KMS-11 (cell line): ENCODE measurements around the gene LBH.
A peak's percentile ranks its signal among the peaks of the same experiment; 100 is the strongest.

Source experiments
- H2AFZ ChIP-seq: fragments of 200-600 bp; sonication (generic); 2 replicates; pipeline ENCODE4 v1.6.1; 2016; ENCODE audit warnings: antibody characterized with exemption, mixed run types, low read depth
- H3K27ac ChIP-seq: fragments of 200-600 bp; sonication (generic); 2 replicates; pipeline ENCODE4 v1.6.1; 2016; ENCODE audit warnings: mild to moderate bottlenecking, mixed run types
- H3K27me3 ChIP-seq: fragments of 200-600 bp; sonication (generic); 2 replicates; pipeline ENCODE4 v1.6.1; 2017; ENCODE audit warnings: mild to moderate bottlenecking, low read depth, mixed run types, moderate library complexity; ENCODE audit not compliant: insufficient read depth
- H3K36me3 ChIP-seq: fragments of 200-600 bp; sonication (generic); 2 replicates; pipeline ENCODE4 v1.6.1; 2017; ENCODE audit warnings: mild to moderate bottlenecking, mixed run types; ENCODE audit not compliant: insufficient read depth
- H3K4me1 ChIP-seq: fragments of 200-600 bp; sonication (generic); 2 replicates; pipeline ENCODE4 v1.6.1; 2016; ENCODE audit warnings: mild to moderate bottlenecking, low read depth, mixed run types; ENCODE audit not compliant: poor library complexity, severe bottlenecking
- H3K4me2 ChIP-seq: fragments of 200-600 bp; sonication (generic); 2 replicates; pipeline ENCODE4 v1.7.0; 2016; ENCODE audit warnings: mild to moderate bottlenecking, mixed run types
- H3K4me3 ChIP-seq: fragments of 200-600 bp; sonication (generic); IDR thresholded peaks from 2 replicates; pipeline ENCODE4 v1.6.1; 2017; ENCODE audit warnings: low read depth, low read length, mixed read lengths; ENCODE audit not compliant: insufficient read depth
- H3K79me2 ChIP-seq: fragments of 200-600 bp; sonication (generic); 2 replicates; pipeline ENCODE4 v1.6.1; 2016; ENCODE audit warnings: low read depth, mixed run types; ENCODE audit not compliant: insufficient read depth
- H3K9ac ChIP-seq: fragments of 200-600 bp; sonication (generic); 2 replicates; pipeline ENCODE4 v1.6.1; 2016; ENCODE audit warnings: mild to moderate bottlenecking, mixed run types
- H4K20me1 ChIP-seq: fragments of 200-600 bp; sonication (generic); 2 replicates; pipeline ENCODE4 v1.6.1; 2016; ENCODE audit warnings: mild to moderate bottlenecking, mixed run types; ENCODE audit not compliant: insufficient read depth
- TF ChIP-seq, protein P1 (sequence below): fragments of 200-600 bp; sonication (generic); conservative IDR thresholded peaks from 2 replicates; pipeline ENCODE4 v1.6.1; 2017; ENCODE audit warnings: low read depth, mild to moderate bottlenecking, antibody characterized with exemption, low read length, moderate library complexity, mixed read lengths

The LBH gene

DNA sequence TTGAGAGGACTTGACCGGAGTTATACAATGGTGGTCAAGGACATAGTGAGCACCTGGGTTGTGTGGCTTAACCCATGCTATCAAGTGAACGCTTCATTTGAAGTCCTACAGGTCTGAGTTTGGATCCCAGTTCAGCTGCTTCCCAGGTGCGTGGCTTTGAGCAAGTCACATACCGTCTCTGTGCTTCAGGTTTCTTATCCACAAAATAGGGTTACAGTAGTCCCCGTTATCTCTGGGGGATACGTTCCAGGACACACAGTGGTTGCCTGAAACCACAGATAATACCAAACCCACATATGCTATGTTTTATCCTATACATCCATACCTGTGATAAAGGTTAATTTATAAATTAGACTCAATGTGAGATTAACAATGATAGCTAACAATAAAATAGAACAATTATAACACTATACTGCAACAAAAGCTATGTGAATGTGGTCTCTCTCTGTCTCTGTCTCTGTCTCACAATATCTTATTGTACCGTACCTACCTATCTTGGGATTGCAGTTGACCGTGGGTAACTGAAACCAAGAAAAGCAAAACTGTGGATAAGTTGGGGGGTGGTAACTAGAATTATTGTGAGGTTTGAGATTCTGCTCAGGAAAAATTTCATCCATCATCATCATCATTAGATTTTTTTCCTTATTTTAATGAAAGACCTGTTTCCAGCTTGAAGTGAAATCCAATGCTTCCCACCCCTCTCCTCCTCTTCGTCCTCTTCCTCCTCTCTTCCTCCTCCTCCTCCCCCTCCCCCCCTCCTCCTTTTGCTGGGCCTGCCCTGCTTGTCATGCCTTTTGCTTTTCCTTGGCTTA lies 22.7 kb downstream of the LBH start:
- Histone ChIP-seq H2AFZ (peak overlapping the region; percentile 55; the same call in 1 of the 2 replicates), H3K36me3 (no peaks in the 10 kb centered on the region), H3K27me3 (no peaks in the 10 kb centered on the region), H4K20me1 (no peaks in the 10 kb centered on the region), H3K9ac (peak overlapping the region; percentile 85), H3K79me2 (no peaks in the 10 kb centered on the region), H3K4me2 (peak overlapping the region; percentile 60), H3K4me3 (no peak overlapping the region), H3K4me1 (peaks cover 58% of the 10 kb centered on the region), H3K27ac (peak overlapping the region; percentile 99)
- TF ChIP-seq, protein P1, sequence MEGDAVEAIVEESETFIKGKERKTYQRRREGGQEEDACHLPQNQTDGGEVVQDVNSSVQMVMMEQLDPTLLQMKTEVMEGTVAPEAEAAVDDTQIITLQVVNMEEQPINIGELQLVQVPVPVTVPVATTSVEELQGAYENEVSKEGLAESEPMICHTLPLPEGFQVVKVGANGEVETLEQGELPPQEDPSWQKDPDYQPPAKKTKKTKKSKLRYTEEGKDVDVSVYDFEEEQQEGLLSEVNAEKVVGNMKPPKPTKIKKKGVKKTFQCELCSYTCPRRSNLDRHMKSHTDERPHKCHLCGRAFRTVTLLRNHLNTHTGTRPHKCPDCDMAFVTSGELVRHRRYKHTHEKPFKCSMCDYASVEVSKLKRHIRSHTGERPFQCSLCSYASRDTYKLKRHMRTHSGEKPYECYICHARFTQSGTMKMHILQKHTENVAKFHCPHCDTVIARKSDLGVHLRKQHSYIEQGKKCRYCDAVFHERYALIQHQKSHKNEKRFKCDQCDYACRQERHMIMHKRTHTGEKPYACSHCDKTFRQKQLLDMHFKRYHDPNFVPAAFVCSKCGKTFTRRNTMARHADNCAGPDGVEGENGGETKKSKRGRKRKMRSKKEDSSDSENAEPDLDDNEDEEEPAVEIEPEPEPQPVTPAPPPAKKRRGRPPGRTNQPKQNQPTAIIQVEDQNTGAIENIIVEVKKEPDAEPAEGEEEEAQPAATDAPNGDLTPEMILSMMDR: no peak

DNA sequence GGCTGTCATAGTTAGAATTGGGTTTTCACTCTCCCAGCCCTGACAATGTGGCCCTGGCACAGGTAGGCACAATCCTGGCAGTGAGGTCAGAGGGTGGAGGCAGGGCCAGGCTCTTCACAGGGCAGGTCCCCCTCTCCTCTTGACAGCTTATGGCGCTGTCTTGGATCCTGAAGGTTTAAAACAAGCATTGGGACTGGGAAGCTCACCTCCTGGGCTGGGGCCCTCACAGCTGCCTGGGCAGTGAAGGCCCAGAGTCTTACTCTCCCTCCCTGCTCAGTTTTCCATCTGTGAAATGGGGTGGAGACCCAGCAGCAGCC lies 23.3 kb downstream of the LBH start:
- no peak overlapping the region for H2AFZ ChIP-seq
- TF ChIP-seq, protein P1: no peak
- H3K79me2 ChIP-seq: no peaks in the 10 kb centered on the region
- H3K36me3 ChIP-seq: no peaks in the 10 kb centered on the region
- peaks cover 58% of the 10 kb centered on the region for H3K4me1 ChIP-seq
- H3K9ac ChIP-seq: no peak overlapping the region
- H3K4me3 ChIP-seq: no peak overlapping the region
- no peaks in the 10 kb centered on the region for H3K27me3 ChIP-seq
- H3K4me2 ChIP-seq: peak overlapping the region; percentile 60; the same call in 1 of the 2 replicates
- H3K27ac ChIP-seq: peak overlapping the region; percentile 99
- no peaks in the 10 kb centered on the region for H4K20me1 ChIP-seq

DNA sequence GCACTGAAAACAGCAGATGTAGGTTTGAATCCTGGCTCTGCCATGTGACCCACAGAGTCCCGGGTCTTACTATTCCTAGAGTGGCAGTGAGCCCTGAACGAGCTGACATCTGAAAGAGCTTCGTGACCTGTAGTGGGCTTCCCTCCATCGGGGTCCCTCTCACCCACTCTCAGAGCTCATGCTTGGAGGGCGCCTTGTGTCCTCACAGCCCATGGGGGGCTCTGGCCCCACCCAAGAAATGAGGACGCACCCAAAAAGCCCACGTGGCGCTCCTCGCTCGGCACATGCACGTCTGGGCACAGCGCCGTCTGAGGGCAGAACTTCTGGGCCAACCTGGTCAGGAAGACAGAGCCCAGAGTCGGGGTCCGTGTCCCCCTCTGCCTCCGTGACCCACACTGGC lies 23.7 kb downstream of the LBH start:
- no peak overlapping the region for H3K9ac ChIP-seq
- no peak overlapping the region for H2AFZ ChIP-seq
- no peaks in the 10 kb centered on the region for H3K27me3 ChIP-seq
- no peaks in the 10 kb centered on the region for H3K79me2 ChIP-seq
- H3K27ac ChIP-seq: no peak overlapping the region
- no peaks in the 10 kb centered on the region for H3K36me3 ChIP-seq
- peak overlapping the region; percentile 60; the same call in 1 of the 2 replicates for H3K4me2 ChIP-seq
- H3K4me1 ChIP-seq: peaks cover 58% of the 10 kb centered on the region
- H3K4me3 ChIP-seq: no peak overlapping the region
- TF ChIP-seq, protein P1: no peak
- no peaks in the 10 kb centered on the region for H4K20me1 ChIP-seq

DNA sequence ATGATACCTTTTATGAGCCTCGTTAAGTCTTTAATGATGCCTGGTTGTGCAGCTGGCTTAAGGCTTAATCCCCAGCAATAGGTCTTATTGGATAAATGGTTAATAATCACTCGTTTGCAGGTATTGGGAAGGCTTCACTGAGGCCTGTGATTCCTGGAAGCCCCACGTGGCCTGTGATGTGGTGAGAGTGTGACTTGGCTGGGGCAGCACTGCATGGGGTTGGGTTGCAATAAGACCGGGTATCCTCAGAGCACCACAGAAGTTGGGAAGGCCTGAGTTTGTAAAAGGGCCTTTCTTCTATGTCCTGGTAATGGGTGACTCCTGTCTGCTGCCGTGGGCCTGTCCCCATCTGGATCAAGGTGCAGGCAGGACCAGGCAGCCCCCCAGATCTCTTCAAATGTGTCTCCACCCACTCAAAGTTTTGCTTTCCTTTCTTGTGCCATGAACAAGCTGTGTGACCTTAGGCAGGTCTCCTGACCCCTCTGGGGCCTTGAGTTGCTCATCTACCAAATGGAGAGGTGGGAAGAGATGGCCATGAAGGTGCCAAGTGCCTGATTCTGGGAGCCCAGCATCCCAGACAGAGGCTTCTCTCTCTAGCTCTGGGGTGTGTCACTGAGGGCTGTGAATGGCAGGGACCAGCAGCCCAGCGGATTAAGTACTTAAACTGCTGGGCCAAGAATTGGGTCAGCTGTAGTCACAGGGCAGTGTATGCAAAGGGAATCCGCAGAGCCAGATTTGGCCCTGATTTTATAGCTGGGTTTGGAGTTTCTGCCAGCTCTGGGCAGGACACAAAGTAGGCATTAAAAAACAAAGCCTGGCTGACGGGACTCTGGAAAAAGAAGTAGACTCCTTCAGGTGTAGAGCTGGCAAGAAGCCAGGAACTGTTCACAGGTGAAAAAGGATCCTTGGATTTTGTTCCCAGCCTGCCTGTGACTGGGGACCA lies 24.4 kb downstream of the LBH start:
- Histone ChIP-seq H2AFZ (no peak overlapping the region), H3K27me3 (no peaks in the 10 kb centered on the region), H3K4me1 (peaks cover 60% of the 10 kb centered on the region), H3K4me2 (no peak overlapping the region; the same call in 1 of the 2 replicates), H3K27ac (no peak overlapping the region), H3K36me3 (no peaks in the 10 kb centered on the region), H3K4me3 (no peak overlapping the region), H3K9ac (no peak overlapping the region), H3K79me2 (no peaks in the 10 kb centered on the region), H4K20me1 (no peaks in the 10 kb centered on the region)
- TF ChIP-seq, protein P1: no peak
